GM12892 (cell line): ENCODE results near the gene TBRG4. TPM values are rescaled to one million over a fixed set of nuclear protein-coding genes. Genes with fewer than 3 reads are reported as not detected.
"Not testable (repeated sequence)": the region's sequence is repeated elsewhere in the genome, so short reads cannot be mapped to it uniquely, and the experiment has no call there.

ENCODE experiments used
- DNase-seq: peaks from one replicate; pipeline ENCODE4 v3.0.0; 2011; ENCODE audit not compliant: insufficient read length
- FAIRE-seq: peaks from 2 replicates; lab custom pipeline; 2011; peaks lifted over from hg19 to GRCh38; lab: Jason Lieb, UNC
- POLR2A ChIP-seq: IDR thresholded peaks from 2 replicates; pipeline ENCODE4 v1.6.1; 2011; ENCODE audit warnings: low read depth, low read length, control low read depth
- POLR2AphosphoS5 ChIP-seq: IDR thresholded peaks from 2 replicates; pipeline ENCODE4 v1.6.1; 2011; ENCODE audit warnings: low read depth, low read length, control low read depth
- TAF1 ChIP-seq: IDR thresholded peaks from 2 replicates; pipeline ENCODE4 v1.6.1; 2011; ENCODE audit warnings: low read depth, mild to moderate bottlenecking, control low read depth, low read length, borderline replicate concordance
- polyA plus RNA-seq: library from polyadenylated mRNA; unstranded; fragments of >200 nt; gene quantifications from one replicate; pipeline ENCODE4 v1.2.1, GENCODE V29; 2012; ENCODE audit warnings: missing spikeins, inconsistent platforms; ENCODE audit not compliant: missing spikeins

TBRG4 gene
- polyA plus RNA-seq, result 69.9 TPM

GRCh38 chr7:45111298-45112223 lies at the start of gene TBRG4:
Gene TBRG4, minus strand, starts transcription at chr7:45111697. Its CDS starts 2,460 bp downstream, at chr7:45109237.
- peak; percentile 98 for FAIRE-seq
- TF ChIP-seq POLR2A, result peak; percentile 97
- 0 out of 2 replicates have a peak, but pooled peaks have one; percentile 77 for TF ChIP-seq TAF1
- peak; percentile 98 for TF ChIP-seq POLR2AphosphoS5
- DNase-seq, result peak; percentile 90

- no peak for TF ChIP-seq POLR2AphosphoS5
- TF ChIP-seq TAF1, result no peak
- no peak for TF ChIP-seq POLR2A
- FAIRE-seq (no peak), DNase-seq (no peak)
These were observed 49.6 kb upstream of the TBRG4 start for GRCh38 chr7:45161138-45161537.

GRCh38 chr7:45160417-45160881 lies 49.0 kb upstream of the TBRG4 start:
- DNase-seq (peak; percentile 61), FAIRE-seq (no peak)
- TF ChIP-seq POLR2A (no peak), TAF1 (no peak), POLR2AphosphoS5 (no peak)

- FAIRE-seq (no peak), DNase-seq (no peak)
- TF ChIP-seq POLR2A (no peak), POLR2AphosphoS5 (no peak), TAF1 (no peak)
These were observed 47.8 kb upstream of the TBRG4 start for GRCh38 chr7:45159296-45159695.

DNA sequence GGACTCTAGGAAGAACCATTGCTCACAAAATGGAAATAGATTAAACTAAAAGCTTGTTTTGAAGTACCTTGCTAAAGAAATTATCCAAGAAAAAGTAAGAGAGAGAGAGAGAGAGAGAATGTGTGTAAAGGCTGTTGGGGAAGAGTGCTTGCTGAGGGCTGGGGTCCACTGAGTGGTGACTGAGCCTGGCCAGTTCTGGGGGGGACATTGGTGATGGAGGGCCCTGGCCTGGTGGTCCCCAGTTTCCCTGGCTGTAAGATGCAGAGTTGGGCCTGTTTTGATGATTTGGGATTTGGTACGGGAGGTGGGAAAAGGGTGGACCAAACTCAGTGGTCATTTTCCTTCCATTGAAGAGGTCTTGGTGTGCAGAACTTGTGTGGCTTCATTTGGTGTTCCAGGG lies 47.0 kb upstream of the TBRG4 start:
- DNase-seq, result no peak
- FAIRE-seq, result no peak
- TF ChIP-seq TAF1 (no peak), POLR2AphosphoS5 (no peak), POLR2A (no peak)

- DNase-seq (no peak), FAIRE-seq (no peak)
- no peak for TF ChIP-seq POLR2AphosphoS5
- TF ChIP-seq TAF1, result no peak
- TF ChIP-seq POLR2A, result no peak
These were observed 46.3 kb upstream of the TBRG4 start, which contains the start of gene RAMP3 for GRCh38 chr7:45157653-45158401. Gene RAMP3, plus strand, starts transcription at chr7:45157791. Its CDS starts 38 bp downstream, at chr7:45157829.

DNA sequence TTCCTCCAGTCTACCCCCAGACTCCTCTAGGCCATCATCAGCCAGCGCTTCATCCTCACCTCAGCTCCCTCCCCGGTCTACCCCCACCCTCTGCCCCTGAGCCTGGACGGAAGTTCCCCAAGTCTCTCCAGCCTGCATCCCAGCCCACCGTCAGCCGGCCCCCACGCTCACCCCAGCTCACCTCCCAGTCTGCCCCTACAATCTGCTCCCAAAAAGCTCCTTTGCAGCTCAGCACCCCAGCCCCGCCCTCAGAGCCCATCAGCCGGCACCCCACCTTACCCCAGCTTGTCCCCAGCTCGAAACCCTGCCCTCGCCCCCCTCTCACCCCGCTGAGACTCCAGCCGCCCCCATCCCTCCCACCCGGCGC lies 45.8 kb upstream of the TBRG4 start:
- no peak for FAIRE-seq
- TF ChIP-seq POLR2AphosphoS5 (no peak), POLR2A (no peak), TAF1 (no peak)

GRCh38 chr7:45156516-45157272 lies 45.2 kb upstream of the TBRG4 start:
- no peak for TF ChIP-seq POLR2AphosphoS5
- no peak for TF ChIP-seq POLR2A
- no peak for TF ChIP-seq TAF1
- DNase-seq (no peak), FAIRE-seq (no peak)

More for the DNA sequence above, 45.8 kb upstream of the TBRG4 start:
- DNase-seq, result no peak

- TF ChIP-seq TAF1, result no peak
- no peak for TF ChIP-seq POLR2AphosphoS5
- TF ChIP-seq POLR2A, result no peak
- DNase-seq (no peak), FAIRE-seq (no peak)
These were observed 44.4 kb upstream of the TBRG4 start for GRCh38 chr7:45155941-45156340.

- DNase-seq, result no peak
- no peak for FAIRE-seq
- TF ChIP-seq POLR2A, result no peak
- TF ChIP-seq POLR2AphosphoS5, result no peak
- no peak for TF ChIP-seq TAF1
These were observed 43.9 kb upstream of the TBRG4 start for GRCh38 chr7:45155357-45155900.

GRCh38 chr7:45153861-45154260 lies 42.4 kb upstream of the TBRG4 start:
- FAIRE-seq, DNase-seq: not testable (repeated sequence)
